Eye (tissue), 1 donor: ENCODE measurements around the gene IFT88.

Experiments
- DNase-seq: peaks from one replicate; pipeline ENCODE4 v3.0.0-alpha.2; 2015

The IFT88 gene

GRCh38 chr13:20719783-20720182 lies 152.8 kb downstream of the IFT88 start:
- no peak for DNase-seq

GRCh38 chr13:20720499-20720898 lies 153.5 kb downstream of the IFT88 start:
- no peak for DNase-seq

GRCh38 chr13:20721058-20721453 lies 154.1 kb downstream of the IFT88 start:
- peak; percentile 4 for DNase-seq

- DNase-seq = peak; percentile 85
These were observed 154.7 kb downstream of the IFT88 start for GRCh38 chr13:20721454-20722357.

GRCh38 chr13:20727856-20728255 lies 160.9 kb downstream of the IFT88 start:
- DNase-seq = no peak

GRCh38 chr13:20728579-20729311 lies 161.8 kb downstream of the IFT88 start:
- DNase-seq = peak; percentile 23

GRCh38 chr13:20729633-20730585 lies 163.0 kb downstream of the IFT88 start:
- no peak for DNase-seq

- no peak for DNase-seq
These were observed 171.7 kb downstream of the IFT88 start for GRCh38 chr13:20738616-20739015.

- no peak for DNase-seq
These were observed 173.1 kb downstream of the IFT88 start for GRCh38 chr13:20740021-20740420.
